HG03354 (cell line): Measurements from ENCODE around the gene PHLDB2.

Experiments
- ATAC-seq: cut with Tn5 transposase; IDR thresholded peaks from one replicate; pipeline ENCODE4 v1.9.1; 2021; ENCODE audit warnings: mild to moderate bottlenecking; ENCODE audit not compliant: unreplicated experiment, poor library complexity, severe bottlenecking

PHLDB2 gene

DNA sequence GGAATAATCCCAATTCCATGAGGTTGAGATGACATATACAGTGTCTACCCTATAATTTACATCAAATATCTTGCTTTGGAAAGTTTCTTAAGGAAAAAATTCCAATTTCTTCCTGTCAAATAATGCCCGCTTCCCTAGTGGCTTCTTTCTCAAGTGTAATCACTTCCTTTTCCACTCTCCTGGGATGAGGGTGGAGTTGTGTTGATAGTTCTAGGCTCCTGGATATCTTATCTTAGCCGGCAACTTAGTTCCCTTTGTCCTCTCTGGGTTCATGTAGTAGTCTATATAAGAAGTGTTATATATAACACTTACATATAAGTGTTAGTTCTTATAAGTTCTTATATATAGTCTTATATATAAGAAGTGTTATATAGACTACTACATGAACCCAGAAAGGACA is 150.6 kb downstream of the PHLDB2 start:
- ATAC-seq, result no peak

DNA sequence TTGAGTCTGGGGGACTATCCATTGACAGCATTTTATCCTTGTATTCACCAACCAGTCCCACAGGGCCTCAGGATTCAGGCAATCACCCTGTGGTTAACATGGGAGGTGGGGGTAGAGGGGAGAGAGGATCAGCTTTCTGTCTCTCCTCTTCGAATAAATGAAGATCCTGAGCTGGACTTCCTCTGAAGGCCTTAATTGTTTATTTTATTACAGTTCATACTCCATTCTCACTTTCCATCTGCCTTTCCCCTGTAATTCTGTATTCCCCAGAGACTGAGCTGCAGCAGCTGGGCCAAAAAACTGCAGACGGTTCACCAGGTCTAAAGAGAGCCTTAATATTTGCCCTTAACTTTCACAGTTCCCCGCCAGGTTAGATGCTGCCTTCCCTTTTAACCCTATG is 151.6 kb downstream of the PHLDB2 start:
- no peak for ATAC-seq

- no peak for ATAC-seq
Observed at GRCh38 chr3:112011376-112011940, 152.4 kb downstream of the PHLDB2 start.

DNA sequence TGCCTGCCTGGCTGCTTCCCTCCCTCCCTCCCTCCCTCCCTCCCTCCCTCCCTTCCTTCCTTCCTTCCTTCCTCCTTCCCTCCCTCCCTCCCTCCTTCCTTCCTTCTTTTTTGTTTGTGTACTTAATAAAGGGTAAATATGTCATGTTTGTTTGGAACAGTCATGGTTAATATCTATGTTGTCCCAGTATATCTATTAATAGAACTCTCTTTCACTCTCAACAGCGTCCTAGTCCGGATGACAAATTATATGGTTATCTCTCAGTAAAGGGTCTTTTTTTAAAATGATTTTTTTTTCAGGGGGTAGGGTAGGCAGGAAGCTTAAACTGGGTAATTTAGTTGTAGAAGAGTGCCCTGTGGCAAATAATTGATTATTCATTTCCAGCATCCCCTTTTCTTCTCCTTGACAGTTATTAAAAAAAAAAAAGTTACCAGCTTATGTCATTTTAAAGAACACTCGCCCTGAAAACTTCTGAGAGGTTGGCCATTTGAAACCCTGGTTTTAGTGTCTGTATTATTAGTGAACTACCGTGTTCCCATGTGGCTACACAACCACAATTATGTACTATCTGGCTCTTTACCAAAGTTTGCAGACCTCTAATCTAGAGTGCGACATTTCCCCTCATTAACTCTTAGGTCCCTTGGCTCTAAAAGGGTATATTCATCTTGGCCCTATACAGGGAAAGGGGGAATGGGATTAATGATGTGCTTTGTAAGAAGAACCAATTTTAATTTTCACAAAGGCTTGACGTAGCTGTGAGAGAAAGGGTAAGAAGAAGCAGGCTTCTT is 153.3 kb downstream of the PHLDB2 start:
- ATAC-seq, result no peak

DNA sequence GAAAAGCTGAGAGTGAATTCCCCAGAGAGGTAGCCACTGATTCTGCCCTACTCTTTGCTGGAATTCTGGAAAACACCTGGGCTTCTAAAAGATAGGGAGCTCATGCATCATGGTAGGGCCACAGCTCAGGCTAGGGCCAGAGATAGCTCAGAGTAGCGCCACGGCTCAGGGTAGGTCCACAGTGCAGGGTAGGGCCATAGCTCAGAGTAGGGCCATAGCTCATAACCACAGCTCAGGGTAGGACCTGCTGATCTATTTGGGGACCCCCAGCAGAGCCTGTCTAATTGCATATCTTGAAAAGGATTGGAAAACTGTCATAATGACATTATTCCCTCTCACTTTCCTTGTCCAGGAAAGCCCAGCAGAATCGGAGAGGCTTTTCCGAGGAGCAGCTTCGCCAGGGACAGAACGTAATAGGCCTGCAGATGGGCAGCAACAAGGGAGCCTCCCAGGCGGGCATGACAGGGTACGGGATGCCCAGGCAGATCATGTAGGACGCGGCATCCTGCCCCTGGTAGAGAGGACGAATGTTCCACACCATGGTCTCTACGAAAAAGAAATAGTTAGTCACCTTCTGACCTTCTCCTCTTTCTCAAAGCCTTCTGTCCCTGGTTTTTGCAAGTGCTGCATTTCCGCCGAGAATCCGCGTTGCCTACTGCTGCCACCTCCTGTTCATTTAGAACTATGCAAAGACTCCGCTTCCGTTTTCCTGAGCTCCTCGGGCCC is 154.2 kb downstream of the PHLDB2 start:
- ATAC-seq, result peak; percentile 90

GRCh38 chr3:112013784-112014143 is 154.7 kb downstream of the PHLDB2 start:
- peak; percentile 32 for ATAC-seq

- ATAC-seq, result no peak
Observed at GRCh38 chr3:112017091-112017490, 158.0 kb downstream of the PHLDB2 start.

- no peak for ATAC-seq
Observed at GRCh38 chr3:112018712-112019111, 159.6 kb downstream of the PHLDB2 start.

- ATAC-seq, result no peak
Observed at GRCh38 chr3:112019716-112020115, 160.7 kb downstream of the PHLDB2 start.

GRCh38 chr3:112020674-112021085 is 161.6 kb downstream of the PHLDB2 start:
- ATAC-seq, result no peak
